Upper lobe of left lung (tissue), 6 donors: ENCODE results near the gene RAD17. TPM values are rescaled to one million over a fixed set of nuclear protein-coding genes. Genes with fewer than 3 reads are reported as not detected.
"Not testable (repeated sequence)": the region's sequence is repeated elsewhere in the genome, so short reads cannot be mapped to it uniquely, and the experiment has no call there.

Source experiments
- ATAC-seq, 2 donors: fragments of 200-7000 bp; cut with Tn5 transposase; one replicate each; pipeline ENCODE4 v1.9.1; 2022; ENCODE audit warnings: mild to moderate bottlenecking in 2 of 2, moderate library complexity in 2 of 2; ENCODE audit not compliant: low FRiP score in 2 of 2
- DNase-seq, 2 donors: peaks; one replicate each; pipeline ENCODE4 v3.0.0-alpha.2; 2019 to 2020
- H3K27ac ChIP-seq, 4 donors: fragments of 200-600 bp; sonication (generic); one replicate each; pipeline ENCODE4 v1.5.1; 2016 to 2019
- H3K27me3 ChIP-seq, 4 donors: fragments of 200-600 bp; sonication (generic); one replicate each; pipeline ENCODE4 v1.5.1; 2017 to 2019
- H3K36me3 ChIP-seq, 4 donors: fragments of 200-600 bp; sonication (generic); one replicate each; pipeline ENCODE4 v1.5.1; 2016 to 2019
- H3K4me1 ChIP-seq, 4 donors: fragments of 200-600 bp; sonication (generic); one replicate each; pipeline ENCODE4 v1.5.1; 2018 to 2019
- H3K4me3 ChIP-seq, 4 donors: fragments of 200-600 bp; sonication (generic); one replicate each; pipeline ENCODE4 v1.5.1; 2017 to 2019; ENCODE audit warnings: mild to moderate bottlenecking in 2 of 4, moderate library complexity in 1 of 4
- H3K9me3 ChIP-seq, 4 donors: fragments of 200-600 bp; sonication (generic); one replicate each; pipeline ENCODE4 v1.5.1; 2018 to 2019
- EP300 ChIP-seq, 4 donors: sonication (generic); formaldehyde crosslinking; IDR thresholded peaks; one replicate each; pipeline ENCODE4 v1.5.1; 2017; ENCODE audit warnings: antibody characterized with exemption in 4 of 4, control low read depth in 2 of 4
- POLR2A ChIP-seq, 4 donors: fragments of 450-650 bp; IDR thresholded peaks; one replicate each; pipeline ENCODE4 v1.5.1; 2016 to 2017; ENCODE audit warnings: antibody characterized with exemption in 4 of 4, mild to moderate bottlenecking in 2 of 4
- POLR2AphosphoS5 ChIP-seq, 2 donors: sonication (generic); formaldehyde crosslinking; IDR thresholded peaks; one replicate each; pipeline ENCODE4 v1.5.1; 2017; ENCODE audit warnings: antibody characterized with exemption in 2 of 2
- WGBS, 2 donors: methylation state at CpG; one replicate each; pipeline ENCODE4 v1.1.5; 2017 to 2018; 5-methylcytosine and 5-hydroxymethylcytosine counted together
- total RNA-seq, 6 donors: library from RNA; depleted of rRNA in 4 of 6; stranded (reverse); fragments of >200 nt in 4 of 6; gene quantifications; one replicate each; pipeline versions ENCODE4 v1.1.0 to v1.2.1, GENCODE V29; 2016 to 2021
- TF ChIP-seq, protein P1 (sequence below), 6 experiments: fragments of 450-650 bp in 4 of 6; fragments of 200-600 bp in 2 of 6; sonication (generic) in 2 of 6; IDR thresholded peaks; one replicate each; pipeline ENCODE4 v1.5.1; 2016 to 2019; ENCODE audit warnings: antibody characterized with exemption in 6 of 6
- donor health status: DM: no; HTN: no; CAD: no; lungs with moderate emphysema.
- donor health status: DM: no; HTN: yes; CAD: no; lungs with severe emphysema.

RAD17 gene
- 10 to 100 TPM; 15.2 to 27.2 (median 17.9) TPM for total RNA-seq

DNA sequence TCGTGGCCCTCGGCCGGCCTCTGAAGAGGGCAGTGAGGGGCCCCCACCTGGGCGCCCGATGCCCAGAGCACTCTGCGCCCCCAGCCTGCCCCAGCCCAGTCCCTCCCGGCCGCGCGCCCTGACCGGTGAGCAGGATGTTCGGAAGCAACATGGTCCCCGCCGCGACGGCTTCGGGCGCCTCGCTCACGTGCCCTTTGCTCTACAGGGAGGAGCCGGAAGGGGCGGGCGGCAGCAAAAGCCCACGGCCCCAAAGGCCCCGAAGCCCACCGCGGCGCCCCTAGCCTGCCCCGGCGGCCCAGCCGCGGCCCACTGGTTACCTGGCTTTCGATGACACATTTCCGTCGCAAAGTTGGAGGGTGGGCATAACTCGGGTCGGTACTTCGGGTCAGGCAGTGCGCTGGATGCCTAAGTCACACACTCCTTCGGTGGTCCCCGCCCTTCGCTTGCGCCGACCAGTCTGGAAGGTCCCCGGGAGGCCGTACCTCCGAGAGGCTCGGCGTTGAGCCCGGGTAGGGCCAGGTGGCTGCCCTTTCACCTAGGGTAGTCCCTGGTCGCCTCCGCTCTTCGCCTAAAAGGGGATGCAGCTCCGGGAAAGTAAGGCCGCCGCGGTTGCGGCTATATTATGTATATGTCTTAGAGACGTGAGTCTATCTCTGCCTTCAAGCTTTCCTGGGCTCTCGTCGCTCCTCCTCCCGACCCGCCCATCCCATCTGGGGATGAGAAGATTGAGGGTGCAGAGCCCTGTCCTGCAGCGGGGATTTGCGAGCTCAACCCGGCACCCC, at the start of gene RAD17, which contains the start of the genes AK6 and TAF9:
Gene RAD17 (plus strand): TSS at position 479 of the 782 bp plus-strand sequence. CDS start 2,391 bp downstream, outside the sequence.
Gene AK6 (minus strand): TSS at position 181 of the 782 bp plus-strand sequence. CDS start 30 bp downstream, at position 151.
Gene TAF9 (minus strand): TSS at position 181 of the 782 bp plus-strand sequence. CDS start 3,783 bp downstream, outside the sequence.
- TF ChIP-seq, protein P1, sequence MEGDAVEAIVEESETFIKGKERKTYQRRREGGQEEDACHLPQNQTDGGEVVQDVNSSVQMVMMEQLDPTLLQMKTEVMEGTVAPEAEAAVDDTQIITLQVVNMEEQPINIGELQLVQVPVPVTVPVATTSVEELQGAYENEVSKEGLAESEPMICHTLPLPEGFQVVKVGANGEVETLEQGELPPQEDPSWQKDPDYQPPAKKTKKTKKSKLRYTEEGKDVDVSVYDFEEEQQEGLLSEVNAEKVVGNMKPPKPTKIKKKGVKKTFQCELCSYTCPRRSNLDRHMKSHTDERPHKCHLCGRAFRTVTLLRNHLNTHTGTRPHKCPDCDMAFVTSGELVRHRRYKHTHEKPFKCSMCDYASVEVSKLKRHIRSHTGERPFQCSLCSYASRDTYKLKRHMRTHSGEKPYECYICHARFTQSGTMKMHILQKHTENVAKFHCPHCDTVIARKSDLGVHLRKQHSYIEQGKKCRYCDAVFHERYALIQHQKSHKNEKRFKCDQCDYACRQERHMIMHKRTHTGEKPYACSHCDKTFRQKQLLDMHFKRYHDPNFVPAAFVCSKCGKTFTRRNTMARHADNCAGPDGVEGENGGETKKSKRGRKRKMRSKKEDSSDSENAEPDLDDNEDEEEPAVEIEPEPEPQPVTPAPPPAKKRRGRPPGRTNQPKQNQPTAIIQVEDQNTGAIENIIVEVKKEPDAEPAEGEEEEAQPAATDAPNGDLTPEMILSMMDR (IDR thresholded peaks at IDR 0.05), result peak in 3 of 6 experiments; percentile 21 to 34 (median 26)
- TF ChIP-seq POLR2A (IDR thresholded peaks at IDR 0.05) (peak; percentile 6 to 87 (median 76)), POLR2AphosphoS5 (IDR thresholded peaks at IDR 0.05) (peak; percentile 72 to 87), EP300 (IDR thresholded peaks at IDR 0.05) (no peak)
- Histone ChIP-seq H3K36me3 (peaks cover 12 to 29% (median 19%) of the 10 kb centered on the region in 4 donors), H3K4me1 (peaks cover 22 to 33% (median 24%) of the 10 kb centered on the region in 4 donors), H3K27ac (peak within 1 kb of the TSS; percentile 96 to 99 (median 98)), H3K27me3 (no peaks in the 10 kb centered on the region), H3K4me3 (peak within 1 kb of the TSS; percentile 64 to 98 (median 86)), H3K9me3 (no peaks in the 10 kb centered on the region)
- DNase-seq, result peak; percentile 95 to 97
- peak; percentile 99 for ATAC-seq
- WGBS, 2 donors, result 0% methylated on average over 11 to 42 of the region's 66 CpGs

DNA sequence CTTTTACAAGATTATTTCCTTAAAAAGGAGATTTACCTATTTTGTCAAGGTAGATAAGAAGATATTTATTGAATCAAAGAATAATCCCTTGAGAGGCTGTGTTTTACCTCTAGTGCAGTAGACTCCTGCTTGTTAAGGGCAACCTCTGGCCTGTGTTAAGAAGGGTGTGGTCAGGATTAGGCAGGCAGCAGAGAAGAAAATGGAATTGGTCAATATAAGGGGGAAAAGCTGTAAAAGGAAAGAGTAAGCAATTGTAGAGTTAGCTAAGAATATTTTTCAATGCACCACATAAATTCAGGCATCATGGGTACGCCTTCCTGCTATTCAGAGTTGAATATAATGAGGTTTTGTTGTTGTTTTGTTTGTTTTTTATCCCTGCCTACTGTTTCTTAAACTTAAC, 43.3 kb upstream of the RAD17 start:
- Histone ChIP-seq H3K27me3 (no peaks in the 10 kb centered on the region), H3K4me3 (no peak overlapping the region), H3K9me3 (no peaks in the 10 kb centered on the region), H3K4me1 (peaks cover 0 to 4% (median 0%) of the 10 kb centered on the region in 4 donors), H3K36me3 (no peaks in the 10 kb centered on the region), H3K27ac (no peak overlapping the region)
- ATAC-seq (no peak), DNase-seq (no peak)
- 77 to 100% methylated on average over 1 of the region's 1 CpG for WGBS, 2 donors
- TF ChIP-seq EP300 (IDR thresholded peaks at IDR 0.05) (no peak), POLR2AphosphoS5 (IDR thresholded peaks at IDR 0.05) (no peak), POLR2A (IDR thresholded peaks at IDR 0.05) (no peak)
- TF ChIP-seq, protein P1 (IDR thresholded peaks at IDR 0.05), result no peak

GRCh38 chr5:69329905-69330489, 39.6 kb upstream of the RAD17 start:
- TF ChIP-seq EP300 (IDR thresholded peaks at IDR 0.05), result no peak
- TF ChIP-seq POLR2A (IDR thresholded peaks at IDR 0.05), result no peak
- TF ChIP-seq, protein P1 (IDR thresholded peaks at IDR 0.05), result no peak
- TF ChIP-seq POLR2AphosphoS5 (IDR thresholded peaks at IDR 0.05), result no peak
- H3K4me1 ChIP-seq, result peaks cover 6 to 17% (median 13%) of the 10 kb centered on the region in 4 donors

GRCh38 chr5:69331528-69332445, 37.8 kb upstream of the RAD17 start:
- TF ChIP-seq POLR2A (IDR thresholded peaks at IDR 0.05) (no peak), POLR2AphosphoS5 (IDR thresholded peaks at IDR 0.05) (no peak), EP300 (IDR thresholded peaks at IDR 0.05) (no peak)
- TF ChIP-seq, protein P1 (IDR thresholded peaks at IDR 0.05), result no peak
- 45 to 68% methylated on average over 11 of the region's 11 CpGs for WGBS, 2 donors
- no peaks in the 10 kb centered on the region for H3K36me3 ChIP-seq
- no peaks in the 10 kb centered on the region for H3K27me3 ChIP-seq
- ATAC-seq (peak in 1 of 2 donors; percentile 45), DNase-seq (peak in 1 of 2 donors; percentile 59)
- peak overlapping the region in 3 of 4 donors; percentile 54 to 64 (median 57) for H3K4me3 ChIP-seq
- H3K9me3 ChIP-seq, result no peaks in the 10 kb centered on the region
- H3K4me1 ChIP-seq, result peaks cover 8 to 18% (median 13%) of the 10 kb centered on the region in 4 donors
- H3K27ac ChIP-seq, result peak overlapping the region; percentile 65 to 84 (median 78)

More at GRCh38 chr5:69329905-69330489, 39.6 kb upstream of the RAD17 start:
- Histone ChIP-seq H3K27ac (no peak overlapping the region), H3K9me3 (no peaks in the 10 kb centered on the region), H3K36me3 (no peaks in the 10 kb centered on the region), H3K27me3 (no peaks in the 10 kb centered on the region), H3K4me3 (no peak overlapping the region)
- ATAC-seq (no peak), DNase-seq (no peak)
- WGBS, 2 donors, result 79 to 84% methylated on average over 9 of the region's 9 CpGs

DNA sequence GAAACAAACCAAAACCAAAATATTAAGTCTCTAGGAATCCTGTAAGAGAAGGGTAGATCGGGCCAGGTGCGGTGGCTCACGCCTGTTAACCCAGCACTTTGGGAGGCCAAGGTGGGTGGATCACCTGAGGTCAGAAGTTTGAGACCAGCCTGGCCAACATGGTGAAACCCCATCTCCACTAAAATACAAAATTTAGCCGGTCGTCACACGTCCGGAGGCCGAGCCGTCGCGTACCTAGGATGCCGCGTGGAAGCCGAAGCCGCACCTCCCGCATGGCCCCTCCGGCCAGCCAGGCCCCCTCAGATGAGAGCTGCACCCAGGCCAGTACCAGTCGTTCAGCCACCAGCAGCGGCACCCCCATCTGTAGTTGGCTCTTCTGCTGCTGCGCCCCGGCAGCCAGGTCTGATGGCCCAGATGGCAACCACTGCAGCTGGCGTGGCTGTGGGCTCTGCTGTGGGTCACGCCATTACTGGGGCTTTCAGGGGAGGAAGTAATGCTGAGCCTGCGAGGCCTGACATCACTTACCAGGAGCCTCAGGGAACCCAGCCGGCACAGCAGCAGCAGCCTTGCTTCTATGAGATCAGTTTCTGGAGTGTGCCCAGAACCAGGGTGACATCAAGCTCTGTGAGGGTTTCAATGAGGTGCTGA, 35.8 kb upstream of the RAD17 start:
- not testable (repeated sequence) for H3K27ac ChIP-seq, ATAC-seq, H3K4me3 ChIP-seq, H3K9me3 ChIP-seq, H3K36me3 ChIP-seq, H3K27me3 ChIP-seq
- 95 to 96% methylated on average over 23 to 24 of the region's 25 CpGs for WGBS, 2 donors
- H3K4me1 ChIP-seq, result peaks cover 8 to 18% (median 13%) of the 10 kb centered on the region in 4 donors
- DNase-seq, result peak in 1 of 2 donors; percentile 72
